Stimulated activated CD4-positive, alpha-beta T cell treated with anti-CD3 and anti-CD28 coated beads, Interleukin-15, amount 100 ng/mL, for 24 hours (primary cell): Measurements from ENCODE around the gene SLC44A5.
A peak's percentile ranks its signal among the peaks of the same experiment; 100 is the strongest.
"Not testable (repeated sequence)": the region's sequence is repeated elsewhere in the genome, so short reads cannot be mapped to it uniquely, and the experiment has no call there.

ENCODE experiments used
- DNase-seq: peaks from one replicate; pipeline ENCODE4 v3.0.0-alpha.2; 2020

SLC44A5 gene

DNA sequence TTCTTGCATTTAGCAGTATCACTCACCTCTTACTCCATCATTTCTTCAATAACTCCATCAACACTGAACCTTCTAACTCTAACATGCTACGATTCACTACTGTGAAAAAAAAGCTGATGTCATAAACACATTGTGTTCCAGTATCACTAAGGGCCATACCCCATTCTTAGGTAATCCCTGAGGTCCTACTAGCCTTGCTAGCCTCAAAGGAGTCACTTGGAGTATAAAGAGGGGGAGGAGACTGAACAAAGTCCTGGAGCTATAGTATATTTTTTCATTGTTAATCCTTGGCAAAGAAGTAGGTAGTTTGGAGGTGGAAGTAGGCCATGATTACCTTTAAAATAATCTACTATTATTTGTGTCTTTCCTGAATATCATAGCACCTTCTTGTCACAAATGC is at the start of gene SLC44A5:
SLC44A5 (minus strand) TSS at position 101 of the 400 bp plus-strand sequence. CDS start 69,667 bp downstream, outside the sequence.
- no peak for DNase-seq

DNA sequence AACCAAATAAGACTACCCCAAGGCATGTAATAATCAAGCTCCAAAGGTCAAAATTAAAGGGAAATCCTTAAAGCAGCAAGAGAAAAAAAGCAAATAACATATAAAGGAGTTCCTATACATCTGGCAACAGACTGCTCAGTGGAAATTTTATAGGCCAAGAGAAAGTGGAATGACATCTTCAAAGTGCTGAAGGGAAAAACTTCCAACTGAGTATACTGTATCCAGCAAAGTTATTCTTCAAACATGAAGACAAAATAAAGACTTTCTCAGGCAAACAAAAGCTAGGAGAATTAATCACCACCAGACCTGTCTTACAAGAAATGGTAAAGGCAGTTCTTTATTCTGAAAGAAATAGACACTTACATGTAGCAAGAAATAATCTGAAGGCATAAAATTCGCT is 45.0 kb upstream of the SLC44A5 start:
- DNase-seq: no peak

DNA sequence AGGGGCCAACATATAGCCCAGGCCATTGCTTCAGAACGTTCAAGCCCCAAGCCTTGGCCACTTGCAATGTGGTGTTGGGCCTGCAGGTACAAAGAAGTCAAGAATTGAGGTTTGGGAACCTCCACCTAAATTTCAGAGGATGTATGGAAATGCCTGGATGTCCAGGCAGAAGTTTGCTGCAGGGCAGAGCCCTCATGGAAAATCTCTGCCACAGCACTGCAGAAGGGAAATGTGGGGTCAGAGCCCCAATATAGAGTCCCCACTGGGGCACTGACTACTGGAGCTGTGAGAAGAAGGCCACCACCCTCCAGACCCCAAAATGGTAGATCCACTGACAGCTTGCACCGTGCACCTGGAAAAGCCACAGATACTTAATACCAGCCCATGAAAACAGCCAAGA is 36.3 kb upstream of the SLC44A5 start:
- DNase-seq: not testable (repeated sequence)

- not testable (repeated sequence) for DNase-seq
Observed at GRCh38 chr1:75645153-75645552, 34.2 kb upstream of the SLC44A5 start.

DNA sequence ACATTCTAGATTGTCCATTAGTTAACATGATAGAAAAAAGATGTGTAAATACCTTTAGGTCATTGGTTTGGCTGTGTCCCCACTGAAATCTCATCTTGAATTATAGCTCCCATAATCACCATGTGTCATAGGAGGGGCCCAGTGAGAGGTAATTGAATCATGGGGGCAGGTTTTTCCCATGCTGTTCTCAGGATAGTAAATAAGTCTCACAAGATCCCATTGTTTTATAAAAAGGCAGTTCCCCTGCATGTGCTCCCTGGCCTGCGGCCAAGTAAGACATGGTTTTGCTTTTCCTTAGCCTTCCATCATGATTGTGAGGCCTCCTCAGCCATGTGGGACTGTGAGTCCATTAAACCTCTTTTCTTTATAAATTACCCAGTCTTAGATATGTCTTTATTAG is 32.5 kb upstream of the SLC44A5 start:
- DNase-seq: no peak

GRCh38 chr1:75641325-75641724 is 30.4 kb upstream of the SLC44A5 start:
- no peak for DNase-seq

GRCh38 chr1:75640137-75640536 is 29.2 kb upstream of the SLC44A5 start:
- no peak for DNase-seq

DNA sequence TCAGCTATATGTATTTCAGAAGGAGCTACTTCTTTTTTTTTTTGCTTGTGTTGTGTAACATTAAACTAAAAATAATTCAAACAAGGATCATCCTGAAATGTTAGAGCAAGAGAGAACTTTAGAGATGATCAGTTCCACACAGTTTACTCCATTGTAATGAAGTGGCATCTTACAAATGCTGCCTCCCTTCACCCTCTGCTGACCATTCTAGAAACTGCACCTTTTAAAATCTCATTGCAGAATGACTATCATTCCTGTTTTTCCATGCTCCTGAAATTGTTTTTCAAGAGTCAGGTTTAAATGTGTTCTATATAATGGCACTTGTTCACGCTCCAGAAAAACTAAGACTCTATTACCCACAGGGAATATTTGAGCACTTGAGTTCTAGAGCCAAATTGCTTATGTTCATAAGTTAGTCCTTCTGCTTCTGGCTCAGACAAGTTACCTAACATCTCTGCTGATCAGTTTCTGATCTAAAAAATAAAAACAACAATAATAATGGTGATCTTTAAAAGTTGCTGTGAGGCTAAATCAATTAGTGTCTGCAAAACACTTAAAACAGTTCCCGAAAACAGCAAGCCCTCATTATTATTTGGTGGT is 21.5 kb upstream of the SLC44A5 start:
- no peak for DNase-seq

DNA sequence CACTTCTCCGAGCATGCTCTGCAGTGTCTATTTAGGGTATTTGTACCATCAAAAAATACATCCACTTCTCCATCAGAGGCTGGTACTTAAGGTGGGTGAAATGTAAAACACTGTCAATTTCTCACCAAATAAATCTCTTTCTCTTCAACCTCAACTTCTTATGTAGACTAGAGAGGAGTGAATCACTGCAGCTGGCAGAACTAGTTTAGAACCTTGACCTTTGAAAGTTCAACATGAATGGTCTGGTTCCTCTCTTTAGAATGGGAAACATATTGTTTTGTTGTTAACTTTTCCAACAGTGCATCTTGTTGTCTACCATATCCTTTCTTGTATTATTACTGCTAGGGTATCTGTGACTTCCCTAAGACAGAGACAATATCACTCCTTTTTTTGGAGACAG is 20.1 kb upstream of the SLC44A5 start:
- DNase-seq: no peak

DNA sequence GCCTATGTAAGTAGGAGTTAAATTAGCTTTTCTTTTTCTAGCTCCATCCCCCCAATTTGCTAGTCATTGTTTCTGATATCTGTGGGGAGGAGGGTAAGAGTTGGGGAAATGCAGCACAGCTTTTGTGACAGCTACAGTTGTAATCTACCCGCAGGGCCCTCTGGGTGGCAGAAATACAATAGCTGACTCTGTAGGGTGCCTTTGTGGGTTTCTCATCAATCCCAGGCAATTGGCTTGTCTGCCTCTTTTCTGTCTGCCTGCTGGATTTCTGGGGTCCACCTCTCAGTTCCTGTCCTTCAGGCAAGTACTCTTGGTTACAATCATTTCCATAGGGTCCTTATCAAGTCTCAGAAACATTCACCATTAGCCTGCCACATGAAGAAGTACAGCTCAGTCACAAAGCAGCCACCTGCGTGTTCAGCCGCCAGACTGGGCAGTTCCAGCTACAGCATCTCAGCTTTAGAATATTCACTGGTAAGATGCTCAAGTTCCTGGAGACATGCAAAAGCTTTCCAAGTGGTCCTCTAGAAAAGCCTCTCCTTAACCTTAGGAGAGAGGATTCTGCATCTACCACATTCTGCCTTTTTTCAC is 19.2 kb upstream of the SLC44A5 start:
- no peak for DNase-seq

GRCh38 chr1:75625795-75626194 is 14.9 kb upstream of the SLC44A5 start:
- DNase-seq: no peak

GRCh38 chr1:75618382-75618781 is 7.5 kb upstream of the SLC44A5 start:
- DNase-seq: no peak

DNA sequence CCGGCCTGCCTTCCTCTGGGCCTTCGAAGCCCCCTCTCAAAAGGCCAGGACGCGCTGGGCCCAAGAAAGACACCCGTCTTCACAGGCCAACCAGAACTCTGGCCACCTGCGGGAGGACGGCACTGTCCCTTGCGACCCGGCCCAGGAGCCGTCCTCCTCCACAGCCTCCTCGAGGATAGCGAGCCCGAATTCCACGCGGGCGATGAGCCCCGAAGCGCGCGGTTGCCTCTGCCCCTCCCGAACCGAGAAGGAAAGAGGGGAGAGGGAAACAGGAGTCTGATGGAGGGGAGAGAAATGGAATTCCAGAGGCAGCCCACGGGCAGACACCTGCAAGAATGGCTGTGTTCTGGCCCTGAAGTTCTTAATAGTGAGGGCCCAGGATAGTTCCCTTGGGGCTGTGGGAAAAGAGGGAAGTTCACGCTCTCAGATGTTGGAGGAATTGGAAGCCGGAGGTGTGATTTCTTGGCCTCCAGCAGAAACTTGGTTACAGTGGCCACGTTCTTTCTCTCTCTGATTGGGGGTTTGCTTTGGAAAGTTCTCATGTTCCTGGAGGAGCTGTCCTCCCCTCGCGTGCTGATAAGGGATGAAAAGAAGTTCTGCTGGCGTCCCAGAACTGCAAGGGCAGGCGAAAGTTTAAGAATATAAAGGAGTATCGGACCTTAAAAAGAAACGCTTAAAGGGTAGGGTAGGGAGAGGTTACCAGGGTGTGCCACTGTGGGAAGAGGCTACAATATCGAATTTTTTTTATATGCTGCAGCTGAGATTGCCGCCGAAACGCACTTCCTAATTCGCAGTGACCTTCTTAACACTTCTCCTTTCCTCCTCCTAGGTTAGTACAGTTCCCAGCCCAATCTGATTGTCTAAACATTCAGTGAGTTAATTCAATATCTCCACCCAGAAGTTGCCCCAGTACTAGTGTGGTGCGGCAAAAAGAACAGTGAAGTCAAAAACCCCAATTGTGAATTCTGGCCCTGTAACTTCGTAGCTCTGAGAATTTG is 5.8 kb upstream of the SLC44A5 start:
- no peak for DNase-seq

- peak; percentile 22 for DNase-seq
Observed at GRCh38 chr1:75615613-75616435, 4.9 kb upstream of the SLC44A5 start.

- DNase-seq: no peak
Observed at GRCh38 chr1:75614399-75614756, 3.5 kb upstream of the SLC44A5 start.

DNA sequence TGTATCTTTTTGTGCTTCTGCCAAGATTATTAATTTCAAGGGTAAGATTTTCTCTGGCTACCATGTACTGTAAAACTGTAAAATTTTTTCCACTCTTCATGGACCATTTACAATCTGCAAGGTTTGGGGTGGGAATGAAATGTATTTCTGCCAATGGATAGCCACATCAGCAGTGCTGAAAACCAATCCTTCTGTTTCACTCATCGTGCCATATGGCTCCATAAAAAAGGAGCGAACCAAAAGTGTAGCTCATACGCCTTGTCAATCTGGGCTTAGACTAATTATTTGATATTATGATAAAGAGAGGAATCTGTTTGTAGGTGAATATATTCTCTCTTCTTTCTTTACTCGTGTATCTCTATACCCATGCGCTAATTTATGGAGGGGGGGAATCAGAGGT is 3.0 kb upstream of the SLC44A5 start:
- DNase-seq: no peak

GRCh38 chr1:75612976-75613375 is 2.1 kb upstream of the SLC44A5 start:
- no peak for DNase-seq

GRCh38 chr1:75602486-75602885 is 8.4 kb downstream of the SLC44A5 start:
- DNase-seq: no peak

GRCh38 chr1:75600781-75601180 is 10.1 kb downstream of the SLC44A5 start:
- DNase-seq: no peak

DNA sequence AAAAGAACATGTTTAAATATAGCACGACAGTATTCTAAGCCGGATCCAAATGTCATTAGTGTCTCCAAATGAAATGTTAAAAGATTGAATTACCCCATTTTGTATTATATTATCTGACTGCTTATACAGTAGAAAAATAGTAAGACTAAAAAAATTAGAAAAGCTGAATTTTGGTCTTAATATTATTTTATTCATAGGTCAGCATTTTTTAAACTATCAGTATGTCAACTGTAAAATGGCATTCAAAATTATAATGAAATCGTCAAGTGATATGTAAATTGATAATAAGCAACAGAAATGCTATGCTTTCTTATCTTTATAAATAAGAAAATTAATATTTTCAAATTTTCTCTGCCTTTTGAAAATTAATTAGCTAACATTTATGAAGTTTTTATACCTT is 16.6 kb downstream of the SLC44A5 start:
- DNase-seq: no peak

DNA sequence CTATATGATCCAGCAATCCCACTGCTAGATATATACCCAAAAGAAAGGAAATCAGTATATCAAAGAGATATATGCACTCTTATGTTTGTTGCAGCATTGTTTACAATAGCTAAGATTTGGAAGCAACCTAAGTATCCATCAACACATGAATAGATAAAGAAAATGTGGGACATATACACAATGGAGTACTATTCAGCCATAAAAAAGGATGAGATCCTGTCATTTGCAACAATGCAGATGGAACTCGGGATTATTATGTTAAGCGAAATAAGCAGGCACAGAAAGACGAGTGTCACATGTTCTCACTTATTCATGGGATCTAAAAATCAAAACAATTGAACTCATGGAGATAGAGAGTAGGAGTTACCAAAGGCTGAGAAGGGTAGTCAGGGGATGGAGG is 17.5 kb downstream of the SLC44A5 start:
- DNase-seq: not testable (repeated sequence)

GRCh38 chr1:75589637-75590036 is 21.3 kb downstream of the SLC44A5 start:
- no peak for DNase-seq
